Raji (cell line): ENCODE results near the gene GBA2.

Experiments
- POLR2A ChIP-seq: IDR thresholded peaks from 2 replicates; pipeline ENCODE4 v1.6.1; 2011; ENCODE audit warnings: low read depth, low read length, control low read depth; ENCODE audit not compliant: insufficient read depth

Gene GBA2

GRCh38 chr9:35687306-35687705 is 61.7 kb downstream of the GBA2 start:
- TF ChIP-seq POLR2A: no peak
